Cardiac fibroblast (primary cell): ENCODE results near the gene MCUB.

ENCODE experiments used
- DNase-seq, 2 donors: peaks; one replicate each; pipeline versions ENCODE4 v3.0.0 to v3.0.0-alpha.2; 2010; ENCODE audit warnings: low read depth in 2 of 2
- H3K4me3 ChIP-seq, 2 donors: replicated peaks in 1 of 2; 1 replicate in 1 of 2; 2 replicates in 1 of 2; pipeline ENCODE4 v1.5.1; 2011; ENCODE audit warnings: low read depth in 2 of 2, low read length in 2 of 2, mild to moderate bottlenecking in 2 of 2, moderate library complexity in 1 of 2
- TF ChIP-seq, protein P1 (sequence below): IDR thresholded peaks from one replicate; pipeline ENCODE4 v1.5.1; 2011; ENCODE audit warnings: low read depth, mild to moderate bottlenecking, low read length, inconsistent platforms

Gene MCUB

GRCh38 chr4:109684727-109685126 is 124.7 kb downstream of the MCUB start:
- no peak overlapping the region for H3K4me3 ChIP-seq
- DNase-seq = no peak
- TF ChIP-seq, protein P1, sequence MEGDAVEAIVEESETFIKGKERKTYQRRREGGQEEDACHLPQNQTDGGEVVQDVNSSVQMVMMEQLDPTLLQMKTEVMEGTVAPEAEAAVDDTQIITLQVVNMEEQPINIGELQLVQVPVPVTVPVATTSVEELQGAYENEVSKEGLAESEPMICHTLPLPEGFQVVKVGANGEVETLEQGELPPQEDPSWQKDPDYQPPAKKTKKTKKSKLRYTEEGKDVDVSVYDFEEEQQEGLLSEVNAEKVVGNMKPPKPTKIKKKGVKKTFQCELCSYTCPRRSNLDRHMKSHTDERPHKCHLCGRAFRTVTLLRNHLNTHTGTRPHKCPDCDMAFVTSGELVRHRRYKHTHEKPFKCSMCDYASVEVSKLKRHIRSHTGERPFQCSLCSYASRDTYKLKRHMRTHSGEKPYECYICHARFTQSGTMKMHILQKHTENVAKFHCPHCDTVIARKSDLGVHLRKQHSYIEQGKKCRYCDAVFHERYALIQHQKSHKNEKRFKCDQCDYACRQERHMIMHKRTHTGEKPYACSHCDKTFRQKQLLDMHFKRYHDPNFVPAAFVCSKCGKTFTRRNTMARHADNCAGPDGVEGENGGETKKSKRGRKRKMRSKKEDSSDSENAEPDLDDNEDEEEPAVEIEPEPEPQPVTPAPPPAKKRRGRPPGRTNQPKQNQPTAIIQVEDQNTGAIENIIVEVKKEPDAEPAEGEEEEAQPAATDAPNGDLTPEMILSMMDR = no peak

- H3K4me3 ChIP-seq = no peak overlapping the region
- TF ChIP-seq, protein P1 = no peak
- no peak for DNase-seq
Measured at GRCh38 chr4:109690690-109691410, 130.8 kb downstream of the MCUB start.

DNA sequence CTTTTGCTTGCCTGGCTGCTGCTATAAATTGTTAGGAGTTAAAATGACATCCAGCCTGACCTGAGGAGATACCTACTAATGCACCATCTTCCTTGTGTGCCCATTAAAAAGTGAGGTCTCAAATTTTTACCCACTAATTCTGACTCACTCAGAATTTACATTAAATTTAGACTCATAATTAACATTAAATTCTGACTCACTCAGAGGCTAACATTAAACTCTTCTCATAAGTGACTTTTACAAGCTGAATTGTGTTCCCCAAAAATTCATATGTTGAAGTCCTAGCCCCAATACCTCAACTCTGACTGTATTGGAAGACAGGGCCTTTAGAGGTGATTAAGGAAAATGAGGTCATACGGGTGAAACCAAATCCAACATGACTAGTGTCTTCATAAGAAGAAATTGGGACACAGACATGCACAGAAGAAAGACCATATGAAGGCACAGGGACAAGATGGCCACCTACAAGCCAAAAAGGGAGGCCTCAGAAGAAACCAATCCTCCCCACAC is 131.4 kb downstream of the MCUB start:
- DNase-seq = no peak
- TF ChIP-seq, protein P1 = no peak
- no peak overlapping the region for H3K4me3 ChIP-seq

- TF ChIP-seq, protein P1 = no peak
- H3K4me3 ChIP-seq = no peak overlapping the region
- DNase-seq = no peak
Measured at GRCh38 chr4:109698656-109699055, 138.6 kb downstream of the MCUB start.

GRCh38 chr4:109699553-109700225 is 139.6 kb downstream of the MCUB start:
- no peak overlapping the region for H3K4me3 ChIP-seq
- no peak for DNase-seq
- TF ChIP-seq, protein P1 = no peak

GRCh38 chr4:109701566-109702410 is 141.7 kb downstream of the MCUB start:
- TF ChIP-seq, protein P1 = no peak
- H3K4me3 ChIP-seq = peak overlapping the region; percentile 87 to 91
- DNase-seq = peak in 1 of 2 donors; percentile 11
